HEK293 (cell line): ENCODE measurements around the gene RGS6.

Source experiments
- CTCF ChIP-seq: fragments of 450-650 bp; formaldehyde crosslinking; IDR thresholded peaks from 2 replicates; pipeline ENCODE4 v1.5.1; 2016; ENCODE audit warnings: missing biosample characterization, missing genetic modification characterization
- ZBTB10 ChIP-seq: fragments of 450-650 bp; formaldehyde crosslinking; IDR thresholded peaks from 2 replicates; pipeline ENCODE4 v1.5.1; 2016; ENCODE audit warnings: missing biosample characterization, missing genetic modification characterization
- ZNF707 ChIP-seq: fragments of 450-650 bp; formaldehyde crosslinking; IDR thresholded peaks from 2 replicates; pipeline ENCODE4 v1.5.1; 2016; ENCODE audit warnings: missing biosample characterization, missing genetic modification characterization

- TF ChIP-seq ZBTB10 (tag by site-specific recombination) (no peak), ZNF707 (tag by site-specific recombination) (no peak), CTCF (tag by site-specific recombination) (no peak)
These were observed 166.0 kb downstream of the RGS6 start for GRCh38 chr14:72098210-72098609.
